SKM-1 (cell line): ENCODE measurements around the gene FRMD1.

Experiments used
- DNase-seq: peaks from one replicate; lab custom pipeline; 2025; ENCODE audit not compliant: unreplicated experiment; lab: John Stamatoyannopoulos, UW

The FRMD1 gene

GRCh38 chr6:168056892-168057527 lies 22.0 kb downstream of the FRMD1 start:
- no peak for DNase-seq

GRCh38 chr6:168055696-168056489 lies 23.1 kb downstream of the FRMD1 start:
- DNase-seq: no peak

GRCh38 chr6:168054765-168055560 lies 24.0 kb downstream of the FRMD1 start:
- no peak for DNase-seq

GRCh38 chr6:168053957-168054471 lies 25.0 kb downstream of the FRMD1 start:
- no peak for DNase-seq

GRCh38 chr6:168053086-168053956 lies 25.7 kb downstream of the FRMD1 start:
- no peak for DNase-seq

- no peak for DNase-seq
Measured at GRCh38 chr6:168052291-168052891, 26.6 kb downstream of the FRMD1 start.

GRCh38 chr6:168051648-168052047 lies 27.4 kb downstream of the FRMD1 start:
- DNase-seq: no peak

- DNase-seq: no peak
Measured at GRCh38 chr6:168050881-168051586, 28.0 kb downstream of the FRMD1 start.

GRCh38 chr6:168050225-168050880 lies 28.7 kb downstream of the FRMD1 start:
- DNase-seq: no peak

GRCh38 chr6:168049706-168050224 lies 29.2 kb downstream of the FRMD1 start:
- DNase-seq: no peak

- no peak for DNase-seq
Measured at GRCh38 chr6:168049277-168049676, 29.7 kb downstream of the FRMD1 start.

- no peak for DNase-seq
Measured at GRCh38 chr6:168048724-168049025, 30.3 kb downstream of the FRMD1 start.

- DNase-seq: no peak
Measured at GRCh38 chr6:168047841-168048723, 30.9 kb downstream of the FRMD1 start.

- DNase-seq: no peak
Measured at GRCh38 chr6:168046696-168047095, 32.3 kb downstream of the FRMD1 start.

GRCh38 chr6:168045706-168046620 lies 33.0 kb downstream of the FRMD1 start:
- no peak for DNase-seq

- no peak for DNase-seq
Measured at GRCh38 chr6:168045141-168045691, 33.8 kb downstream of the FRMD1 start.
